ENCODE results near the gene IL37.

IL37 gene

DNA sequence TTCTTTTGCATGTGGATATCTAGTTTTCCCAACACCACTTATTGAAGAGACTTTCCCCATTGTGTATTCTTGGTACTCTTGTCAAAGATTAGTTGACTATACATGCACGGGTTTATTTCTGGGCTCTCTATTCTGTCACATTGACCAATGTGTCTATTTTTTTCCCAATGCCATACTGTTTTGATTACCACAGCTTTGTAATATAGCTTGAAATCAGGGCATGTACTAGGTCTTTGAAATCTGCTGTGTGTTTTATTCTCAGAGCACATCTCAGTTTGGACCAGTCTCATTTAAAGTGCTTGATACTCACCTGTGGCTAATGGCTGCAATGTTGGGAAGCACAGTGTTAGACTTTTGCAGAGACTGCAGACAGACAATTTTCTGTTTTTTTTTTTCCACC, 34.0 kb downstream of the IL37 start:
- intact Hi-C loops (cut with micrococcal nuclease), result loop anchor here (5.0 kb wide), 1 partner anchor 58 kb away; no protein-coding TSS in a partner anchor

DNA sequence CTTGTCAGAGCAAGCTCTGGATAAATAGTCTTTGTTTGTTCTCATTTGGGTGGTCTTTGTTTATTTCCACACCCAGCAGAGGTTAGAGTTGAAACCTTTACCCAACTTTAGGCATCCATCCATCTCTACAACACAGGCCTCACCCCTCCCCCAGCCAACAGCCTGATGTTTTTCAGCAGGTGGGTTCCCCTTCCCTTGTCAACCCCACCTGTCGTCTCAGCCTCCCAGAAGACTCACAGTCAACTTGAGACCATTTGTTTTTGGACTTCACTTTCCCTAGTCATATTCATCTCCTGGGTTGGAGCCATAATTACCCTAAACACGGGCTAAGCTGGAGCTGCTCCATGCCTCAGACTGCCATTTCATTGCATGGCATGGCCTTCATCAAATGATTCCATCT, 35.1 kb downstream of the IL37 start:
- intact Hi-C loops (cut with micrococcal nuclease), result no loop called here
- H3K9me3 Mint-ChIP-seq, result no peaks in the 10 kb centered on the region
- no peak overlapping the region for H3K27ac Mint-ChIP-seq
- H3K27me3 Mint-ChIP-seq, result peaks cover 12% of the 10 kb centered on the region
- no peaks in the 10 kb centered on the region for H3K4me1 Mint-ChIP-seq (ENCODE audit: low read depth)
- H3K36me3 Mint-ChIP-seq (ENCODE audit: low read depth), result no peaks in the 10 kb centered on the region
- H3K4me3 Mint-ChIP-seq, result no peak overlapping the region

More for the DNA sequence above, 34.0 kb downstream of the IL37 start:
- no peak overlapping the region for H3K4me3 Mint-ChIP-seq
- H3K27me3 Mint-ChIP-seq, result peaks cover 12% of the 10 kb centered on the region
- H3K4me1 Mint-ChIP-seq (ENCODE audit: low read depth), result no peaks in the 10 kb centered on the region
- no peaks in the 10 kb centered on the region for H3K36me3 Mint-ChIP-seq (ENCODE audit: low read depth)
- no peak overlapping the region for H3K27ac Mint-ChIP-seq
- H3K9me3 Mint-ChIP-seq, result no peaks in the 10 kb centered on the region

DNA sequence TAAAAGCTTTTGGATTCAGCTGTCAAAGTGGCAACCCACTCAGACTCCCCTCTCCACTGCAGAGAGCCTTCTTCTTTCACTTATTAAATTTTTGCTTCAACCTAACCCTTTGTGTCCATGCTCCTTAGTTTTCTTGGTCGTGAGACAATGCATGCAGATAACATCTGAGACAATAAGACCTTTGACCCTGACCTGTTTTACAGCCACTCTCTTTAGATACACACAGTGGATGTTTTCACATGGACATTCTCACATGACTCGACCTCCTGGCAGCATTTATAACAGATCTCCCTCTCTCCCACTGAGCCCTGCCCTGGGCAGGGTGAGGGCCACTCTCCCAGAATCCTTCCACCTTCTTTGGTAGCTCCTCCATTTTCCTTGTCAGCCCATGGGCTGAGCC, 36.4 kb downstream of the IL37 start:
- peaks cover 15% of the 10 kb centered on the region for H3K27me3 Mint-ChIP-seq
- H3K27ac Mint-ChIP-seq, result no peak overlapping the region
- no peaks in the 10 kb centered on the region for H3K4me1 Mint-ChIP-seq (ENCODE audit: low read depth)
- no peak overlapping the region for H3K4me3 Mint-ChIP-seq
- no peaks in the 10 kb centered on the region for H3K36me3 Mint-ChIP-seq (ENCODE audit: low read depth)
- no peaks in the 10 kb centered on the region for H3K9me3 Mint-ChIP-seq
- intact Hi-C loops (cut with micrococcal nuclease), result no loop called here

DNA sequence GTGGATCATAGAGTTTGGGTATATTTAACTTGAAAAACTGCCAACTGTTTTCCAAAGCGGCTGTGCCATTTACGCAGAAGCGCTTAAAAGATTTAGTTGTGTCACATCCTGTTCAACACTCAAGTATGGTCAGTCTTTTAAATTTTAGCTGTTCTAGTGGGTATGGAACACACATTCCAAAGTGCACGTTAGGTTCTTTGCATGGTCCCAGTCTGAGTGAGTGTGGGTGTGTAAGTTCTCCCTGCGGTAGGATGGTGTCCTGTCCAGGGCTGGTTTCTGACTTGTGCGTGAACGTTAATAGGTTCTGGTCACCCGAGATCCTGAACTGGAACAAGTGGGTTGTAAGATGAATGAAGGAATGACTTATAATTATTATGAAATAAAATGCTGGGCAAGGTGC, 38.5 kb downstream of the IL37 start:
- Mint-ChIP-seq H3K36me3 (ENCODE audit: low read depth) (no peaks in the 10 kb centered on the region), H3K27ac (no peak overlapping the region), H3K4me1 (ENCODE audit: low read depth) (no peaks in the 10 kb centered on the region), H3K9me3 (no peaks in the 10 kb centered on the region), H3K4me3 (no peak overlapping the region), H3K27me3 (peaks cover 13% of the 10 kb centered on the region)
- intact Hi-C loops (cut with micrococcal nuclease), result no loop called here

DNA sequence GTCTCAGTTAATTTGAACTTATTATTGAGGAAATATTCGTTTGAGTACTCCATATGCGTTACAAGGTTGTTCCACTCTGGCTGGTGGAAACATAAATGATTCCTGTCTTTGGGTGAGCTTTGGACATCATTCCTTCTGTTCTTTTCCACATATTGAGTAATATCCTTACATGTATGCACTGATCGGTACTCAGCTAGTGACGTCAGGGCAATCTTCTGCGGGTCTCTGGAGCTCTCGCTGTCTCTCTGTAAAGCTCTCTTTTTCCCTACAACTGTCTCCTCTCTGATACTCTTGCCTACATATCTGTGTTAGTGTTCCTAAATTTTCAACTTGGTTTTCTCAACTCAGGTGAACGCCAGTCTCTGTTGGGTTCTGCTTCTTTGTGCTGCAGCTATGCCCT, 43.4 kb downstream of the IL37 start:
- Mint-ChIP-seq H3K4me3 (no peak overlapping the region), H3K36me3 (ENCODE audit: low read depth) (no peaks in the 10 kb centered on the region), H3K27ac (no peak overlapping the region), H3K27me3 (peaks cover 11% of the 10 kb centered on the region), H3K9me3 (no peaks in the 10 kb centered on the region), H3K4me1 (ENCODE audit: low read depth) (no peaks in the 10 kb centered on the region)
- intact Hi-C loops (cut with micrococcal nuclease), result no loop called here

DNA sequence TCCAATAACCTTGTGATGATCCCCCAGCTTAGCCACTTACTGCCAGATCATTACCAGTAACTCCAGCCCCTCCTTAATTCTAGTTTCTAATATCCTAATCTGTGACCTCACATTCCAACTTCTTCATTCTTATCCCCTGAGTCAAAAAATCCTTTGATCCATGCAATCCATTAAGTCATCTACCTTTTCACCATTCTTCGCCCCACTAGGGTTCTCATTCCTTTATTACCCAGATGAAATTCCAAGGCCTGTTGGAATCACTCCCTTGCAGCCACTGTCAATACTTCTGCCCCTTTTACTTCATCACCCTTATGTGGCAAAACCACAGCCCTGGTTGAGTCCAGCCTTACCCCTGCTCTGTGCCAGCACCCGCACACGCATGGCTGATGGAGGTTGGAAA, 46.5 kb downstream of the IL37 start:
- H3K4me3 Mint-ChIP-seq, result no peak overlapping the region
- no peaks in the 10 kb centered on the region for H3K27me3 Mint-ChIP-seq
- H3K9me3 Mint-ChIP-seq, result no peaks in the 10 kb centered on the region
- H3K27ac Mint-ChIP-seq, result no peak overlapping the region
- no peaks in the 10 kb centered on the region for H3K4me1 Mint-ChIP-seq (ENCODE audit: low read depth)
- no peaks in the 10 kb centered on the region for H3K36me3 Mint-ChIP-seq (ENCODE audit: low read depth)
- intact Hi-C loops (cut with micrococcal nuclease), result no loop called here

DNA sequence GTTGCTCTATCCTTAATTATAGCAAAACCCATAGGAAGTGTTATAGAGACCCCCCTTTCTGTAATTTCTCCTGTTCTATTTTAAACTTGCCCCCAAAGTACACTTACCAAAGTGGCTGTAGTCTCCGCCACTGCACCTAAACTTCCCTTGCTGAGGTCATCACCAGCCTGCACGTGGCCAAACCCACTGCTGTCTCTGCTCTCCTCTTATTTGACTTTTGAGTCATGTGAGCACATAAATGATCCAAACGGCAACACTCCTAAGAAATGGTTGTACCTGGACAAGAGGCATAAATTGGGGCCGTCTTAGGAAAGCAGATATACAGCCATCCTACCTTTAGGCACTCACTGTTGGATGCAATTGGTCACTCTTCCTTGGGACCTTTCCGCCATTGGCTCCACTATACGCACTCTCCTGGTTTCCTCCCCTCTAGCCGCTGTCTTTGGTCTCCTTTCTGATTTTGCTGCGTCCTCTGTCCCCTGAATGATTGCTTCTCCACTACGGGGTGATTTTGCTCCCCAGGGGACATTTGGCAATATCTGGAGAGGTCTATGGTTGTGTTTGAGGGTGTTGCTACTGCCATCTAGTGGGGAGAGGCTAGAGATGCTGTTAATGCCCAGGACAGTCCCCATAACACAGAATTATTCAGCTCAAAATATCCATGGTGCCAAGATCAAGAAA, 47.6 kb downstream of the IL37 start:
- intact Hi-C loops (cut with micrococcal nuclease), result no loop called here
- no peaks in the 10 kb centered on the region for H3K9me3 Mint-ChIP-seq

DNA sequence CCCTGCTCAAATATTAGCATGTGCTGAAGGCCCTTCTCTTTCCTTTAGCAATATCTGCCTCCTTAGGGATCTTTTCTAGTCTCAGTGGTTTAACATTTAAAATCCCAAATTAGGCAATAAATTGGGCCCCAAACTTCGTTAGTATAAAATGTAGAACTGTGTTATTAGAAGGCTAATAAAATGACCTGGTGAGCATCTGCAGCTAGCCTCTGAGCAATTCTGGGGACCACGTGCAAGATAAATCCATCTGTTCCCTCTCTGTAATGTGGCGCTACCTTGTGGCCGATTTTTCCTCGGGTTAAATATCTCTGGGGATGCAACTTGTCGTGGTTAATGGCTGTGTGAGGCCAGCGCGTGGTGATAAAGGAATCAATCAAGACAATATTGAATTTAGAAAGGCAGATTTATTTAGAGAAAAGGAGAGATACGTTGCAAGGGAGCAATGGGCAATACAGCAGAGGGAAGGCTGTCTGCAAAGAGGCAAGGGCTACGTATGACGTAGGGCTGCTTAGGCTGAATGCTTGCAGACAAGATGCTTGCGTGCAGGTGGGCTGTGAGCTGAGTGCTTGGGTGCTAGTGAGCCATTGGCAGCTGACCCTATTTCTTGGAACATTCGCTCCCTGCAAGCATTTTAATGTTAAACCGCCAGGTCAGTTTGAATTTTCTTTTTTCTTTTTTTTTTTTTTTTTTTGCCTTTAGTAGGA, 48.3 kb downstream of the IL37 start:
- no peaks in the 10 kb centered on the region for H3K36me3 Mint-ChIP-seq (ENCODE audit: low read depth)
- H3K27me3 Mint-ChIP-seq, result no peaks in the 10 kb centered on the region
- intact Hi-C loops (cut with micrococcal nuclease), result no loop called here
- H3K4me1 Mint-ChIP-seq (ENCODE audit: low read depth), result no peaks in the 10 kb centered on the region
- H3K9me3 Mint-ChIP-seq, result no peaks in the 10 kb centered on the region
- H3K27ac Mint-ChIP-seq, result no peak overlapping the region
- no peak overlapping the region for H3K4me3 Mint-ChIP-seq

More for the DNA sequence above, 47.6 kb downstream of the IL37 start:
- Mint-ChIP-seq H3K27me3 (no peaks in the 10 kb centered on the region), H3K27ac (no peak overlapping the region), H3K36me3 (ENCODE audit: low read depth) (no peaks in the 10 kb centered on the region), H3K4me1 (ENCODE audit: low read depth) (no peaks in the 10 kb centered on the region), H3K4me3 (no peak overlapping the region)

DNA sequence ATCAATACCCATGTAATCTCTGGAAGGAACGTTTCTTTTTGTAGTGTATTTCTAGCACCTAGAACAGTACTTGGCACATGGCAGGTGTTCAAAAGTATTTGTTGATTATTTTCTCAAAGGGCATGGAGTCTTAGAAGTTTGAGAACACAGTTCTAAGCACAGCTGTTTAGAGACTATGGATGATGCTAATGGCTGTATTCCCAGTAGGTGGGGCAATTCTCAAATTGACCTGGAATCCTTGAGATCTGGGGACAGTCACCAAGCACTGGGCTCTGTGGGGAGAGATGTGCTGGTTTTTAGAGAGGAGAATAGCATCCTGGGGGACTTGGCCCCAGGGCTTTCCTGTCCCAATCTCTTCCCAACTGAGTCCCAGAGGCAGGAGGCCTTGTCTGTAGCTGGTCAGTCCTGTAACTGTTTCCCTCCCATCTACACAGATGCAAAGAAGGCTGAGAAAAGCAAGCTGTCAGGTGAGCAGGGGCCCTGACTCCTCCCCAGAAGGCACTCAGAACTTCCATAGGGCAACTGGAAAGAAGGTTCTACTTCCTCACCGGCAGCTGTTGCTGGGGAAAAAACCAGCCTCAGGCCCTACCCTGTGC, 49.4 kb downstream of the IL37 start:
- no peaks in the 10 kb centered on the region for H3K27me3 Mint-ChIP-seq
- no peaks in the 10 kb centered on the region for H3K9me3 Mint-ChIP-seq
- intact Hi-C loops (cut with micrococcal nuclease), result no loop called here
- no peaks in the 10 kb centered on the region for H3K4me1 Mint-ChIP-seq (ENCODE audit: low read depth)
- no peaks in the 10 kb centered on the region for H3K36me3 Mint-ChIP-seq (ENCODE audit: low read depth)
- no peak overlapping the region for H3K27ac Mint-ChIP-seq
- no peak overlapping the region for H3K4me3 Mint-ChIP-seq

DNA sequence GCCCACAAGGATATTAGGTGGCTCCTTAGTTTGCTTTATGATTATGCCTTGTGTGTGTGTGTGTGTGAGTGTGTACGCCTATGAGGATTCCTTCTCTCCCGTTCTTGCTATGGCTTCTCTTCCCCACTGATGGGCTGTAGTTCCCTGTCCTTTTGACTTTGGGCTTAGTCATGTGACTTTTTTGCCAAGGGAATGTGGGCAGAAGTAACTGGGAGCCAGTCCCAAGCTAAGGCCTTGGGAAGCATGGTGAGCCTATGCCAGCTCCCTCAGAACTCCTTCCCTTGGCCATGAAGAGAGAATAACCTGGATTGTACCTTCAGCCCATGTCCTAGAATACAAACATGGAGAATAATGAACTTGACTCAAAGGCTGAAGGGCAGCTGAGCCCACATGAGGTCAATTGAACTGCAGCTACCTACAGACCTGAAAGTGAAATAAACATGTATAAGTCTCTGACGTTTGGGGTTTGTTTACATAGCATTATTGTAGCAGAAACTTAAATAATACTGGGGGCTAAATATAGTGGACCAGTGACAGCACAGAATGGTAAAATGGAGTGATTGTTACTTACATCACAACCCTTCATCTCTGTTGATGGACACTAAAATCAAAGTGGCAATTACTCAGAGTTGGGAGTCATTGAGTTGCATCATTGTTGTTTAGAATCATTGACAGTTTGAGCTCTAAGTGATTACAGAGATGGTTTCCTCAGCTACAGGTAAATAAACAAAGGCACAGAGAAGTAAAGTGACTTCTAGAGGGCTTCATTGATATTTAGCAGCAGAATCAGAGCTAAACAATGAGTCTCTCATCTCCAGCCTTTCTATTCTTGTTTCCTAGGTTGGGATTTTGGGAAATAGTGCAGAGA, 51.6 kb downstream of the IL37 start:
- no peaks in the 10 kb centered on the region for H3K27me3 Mint-ChIP-seq
- intact Hi-C loops (cut with micrococcal nuclease), result no loop called here
- no peaks in the 10 kb centered on the region for H3K36me3 Mint-ChIP-seq (ENCODE audit: low read depth)
- H3K9me3 Mint-ChIP-seq, result no peaks in the 10 kb centered on the region
- no peak overlapping the region for H3K4me3 Mint-ChIP-seq
- H3K27ac Mint-ChIP-seq, result no peak overlapping the region
- no peaks in the 10 kb centered on the region for H3K4me1 Mint-ChIP-seq (ENCODE audit: low read depth)

DNA sequence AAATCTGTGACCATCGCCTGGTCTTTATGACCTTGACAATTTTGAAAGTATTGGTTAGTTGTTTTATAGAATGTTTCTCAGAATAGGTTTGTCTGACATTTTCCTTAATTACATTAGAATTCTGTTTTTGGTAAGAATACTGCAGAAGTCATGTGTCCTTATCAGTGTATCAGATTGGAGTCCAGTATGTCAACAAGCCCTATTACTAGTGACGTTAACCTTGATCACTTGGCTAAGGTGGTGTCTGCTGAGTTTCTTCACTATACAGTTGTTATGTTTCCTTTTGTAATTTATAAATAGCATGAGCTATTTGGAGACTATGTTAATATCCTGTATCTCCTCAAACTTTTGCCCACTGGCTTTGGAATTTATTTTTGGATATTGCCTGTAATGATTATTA, 56.1 kb downstream of the IL37 start:
- intact Hi-C loops (cut with micrococcal nuclease), result no loop called here
- peaks cover 5% of the 10 kb centered on the region for H3K27me3 Mint-ChIP-seq
- H3K4me3 Mint-ChIP-seq, result no peak overlapping the region
- no peaks in the 10 kb centered on the region for H3K4me1 Mint-ChIP-seq (ENCODE audit: low read depth)
- H3K9me3 Mint-ChIP-seq, result no peaks in the 10 kb centered on the region
- no peaks in the 10 kb centered on the region for H3K36me3 Mint-ChIP-seq (ENCODE audit: low read depth)
- H3K27ac Mint-ChIP-seq, result no peak overlapping the region
